Tibial artery (tissue), 4 donors: ENCODE data around the gene ICAM1.

ENCODE experiments used
- DNase-seq, 2 donors: peaks; one replicate each; pipeline ENCODE4 v3.0.0-alpha.2; 2019
- H3K27ac ChIP-seq, 2 donors: fragments of 200-600 bp; sonication (generic) in 1 of 2; 1 replicate in 1 of 2; 2 replicates in 1 of 2; pipeline ENCODE4 v1.5.1; 2018 to 2019; ENCODE audit warnings: mild to moderate bottlenecking in 1 of 2
- H3K27me3 ChIP-seq, 2 donors: fragments of 200-600 bp; sonication (generic) in 1 of 2; one replicate each; pipeline versions ENCODE4 v1.5.1 to v1.6.0; 2016 to 2019
- H3K36me3 ChIP-seq, 3 donors: fragments of 200-600 bp; sonication (generic) in 2 of 3; one replicate each; pipeline ENCODE4 v1.5.1; 2016 to 2019; ENCODE audit warnings: mild to moderate bottlenecking in 2 of 3
- H3K4me1 ChIP-seq, 4 donors: fragments of 200-600 bp; sonication (generic) in 2 of 4; 1 replicate in 3 of 4; 2 replicates in 1 of 4; pipeline ENCODE4 v1.5.1; 2016 to 2019
- H3K4me3 ChIP-seq, 2 donors: fragments of 200-600 bp; sonication (generic) in 1 of 2; 1 replicate in 1 of 2; 2 replicates in 1 of 2; pipeline ENCODE4 v1.5.1; 2018 to 2019; ENCODE audit warnings: mild to moderate bottlenecking in 2 of 2
- H3K9me3 ChIP-seq, 3 donors: fragments of 200-600 bp; sonication (generic) in 1 of 3; one replicate each; pipeline ENCODE4 v1.5.1; 2016 to 2019
- intact Hi-C: fragments of 100-400 bp; cut with DNase I; formaldehyde crosslinking; loops from one replicate; pipeline ENCODE4 v1.15.0; 2023; ENCODE audit warnings: low total_unique reads
- TF ChIP-seq, protein P1 (sequence below), 2 experiments: fragments of 200-600 bp in 1 of 2; fragments of 450-650 bp in 1 of 2; IDR thresholded peaks; one replicate each; pipeline ENCODE4 v1.5.1; 2017 to 2019; ENCODE audit warnings: antibody characterized with exemption in 2 of 2, mild to moderate bottlenecking in 1 of 2, moderate library complexity in 1 of 2

The ICAM1 gene

GRCh38 chr19:10270616-10271394 lies at the start of gene ICAM1:
TSS of gene ICAM1 (plus strand) at chr19:10271120. CDS start at chr19:10271160, 40 bp downstream.
- peak; percentile 87 to 90 for DNase-seq
- Histone ChIP-seq H3K27me3 (peaks cover 0 to 42% of the 10 kb centered on the region in 2 donors), H3K27ac (peak within 1 kb of the TSS; percentile 53 to 61), H3K4me3 (peak within 1 kb of the TSS; percentile 43 to 47), H3K36me3 (peaks cover 0 to 9% (median 6%) of the 10 kb centered on the region in 3 donors), H3K4me1 (peaks cover 0 to 20% (median 18%) of the 10 kb centered on the region in 4 donors), H3K9me3 (no peaks in the 10 kb centered on the region)
- TF ChIP-seq, protein P1, sequence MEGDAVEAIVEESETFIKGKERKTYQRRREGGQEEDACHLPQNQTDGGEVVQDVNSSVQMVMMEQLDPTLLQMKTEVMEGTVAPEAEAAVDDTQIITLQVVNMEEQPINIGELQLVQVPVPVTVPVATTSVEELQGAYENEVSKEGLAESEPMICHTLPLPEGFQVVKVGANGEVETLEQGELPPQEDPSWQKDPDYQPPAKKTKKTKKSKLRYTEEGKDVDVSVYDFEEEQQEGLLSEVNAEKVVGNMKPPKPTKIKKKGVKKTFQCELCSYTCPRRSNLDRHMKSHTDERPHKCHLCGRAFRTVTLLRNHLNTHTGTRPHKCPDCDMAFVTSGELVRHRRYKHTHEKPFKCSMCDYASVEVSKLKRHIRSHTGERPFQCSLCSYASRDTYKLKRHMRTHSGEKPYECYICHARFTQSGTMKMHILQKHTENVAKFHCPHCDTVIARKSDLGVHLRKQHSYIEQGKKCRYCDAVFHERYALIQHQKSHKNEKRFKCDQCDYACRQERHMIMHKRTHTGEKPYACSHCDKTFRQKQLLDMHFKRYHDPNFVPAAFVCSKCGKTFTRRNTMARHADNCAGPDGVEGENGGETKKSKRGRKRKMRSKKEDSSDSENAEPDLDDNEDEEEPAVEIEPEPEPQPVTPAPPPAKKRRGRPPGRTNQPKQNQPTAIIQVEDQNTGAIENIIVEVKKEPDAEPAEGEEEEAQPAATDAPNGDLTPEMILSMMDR (IDR thresholded peaks at IDR 0.05) = no peak
- intact Hi-C loops = no loop called here

DNA sequence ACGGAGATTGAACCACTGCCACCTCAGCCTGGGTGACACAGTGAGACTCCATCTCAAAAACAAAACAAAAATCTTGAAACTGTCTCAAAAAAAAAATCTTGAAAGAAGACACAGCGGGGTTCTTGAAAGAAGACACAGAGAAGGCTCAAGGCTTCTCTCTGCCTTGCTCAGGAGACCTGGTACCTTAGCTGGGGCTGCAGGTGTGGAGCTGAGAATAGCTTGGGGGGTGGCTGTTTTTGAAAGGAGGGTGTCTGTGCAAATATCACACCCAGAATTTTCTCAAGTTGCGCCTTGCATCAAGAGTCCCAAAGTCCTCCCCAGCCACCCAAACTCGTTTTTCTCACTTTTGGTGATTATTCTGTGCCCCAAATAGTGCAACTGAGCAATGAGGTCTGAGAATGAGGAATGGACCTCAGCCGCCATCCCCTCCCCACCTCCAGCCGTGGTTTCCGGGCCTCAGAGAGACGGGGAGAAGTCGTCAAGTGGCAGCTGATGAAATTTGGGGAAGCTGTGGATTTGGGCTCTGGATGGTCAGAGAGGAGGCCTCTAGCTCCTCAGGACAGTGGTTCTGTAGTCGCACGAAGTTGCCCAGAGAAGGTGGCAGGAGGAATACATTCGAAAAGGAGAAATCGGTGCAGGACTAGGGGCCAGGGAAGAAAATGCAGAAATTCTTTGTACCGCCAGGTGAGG lies 48.6 kb upstream of the ICAM1 start:
- TF ChIP-seq, protein P1 (IDR thresholded peaks at IDR 0.05) = no peak
- no peaks in the 10 kb centered on the region for H3K9me3 ChIP-seq
- DNase-seq = no peak
- no peaks in the 10 kb centered on the region for H3K27me3 ChIP-seq
- peaks cover 0 to 27% (median 9%) of the 10 kb centered on the region in 3 donors for H3K36me3 ChIP-seq
- no peak overlapping the region for H3K27ac ChIP-seq
- no peak overlapping the region for H3K4me3 ChIP-seq
- intact Hi-C loops = no loop called here
- peaks cover 0 to 6% (median 0%) of the 10 kb centered on the region in 4 donors for H3K4me1 ChIP-seq

GRCh38 chr19:10223488-10224213 lies 47.3 kb upstream of the ICAM1 start:
- Histone ChIP-seq H3K27me3 (no peaks in the 10 kb centered on the region), H3K27ac (no peak overlapping the region)
- intact Hi-C loops = no loop called here

GRCh38 chr19:10224337-10224736 lies 46.6 kb upstream of the ICAM1 start:
- Histone ChIP-seq H3K27me3 (no peaks in the 10 kb centered on the region), H3K9me3 (no peaks in the 10 kb centered on the region), H3K4me3 (no peak overlapping the region), H3K4me1 (peaks cover 0 to 12% (median under 1%) of the 10 kb centered on the region in 4 donors), H3K36me3 (peaks cover 0 to 27% (median 9%) of the 10 kb centered on the region in 3 donors), H3K27ac (no peak overlapping the region)
- intact Hi-C loops = no loop called here
- TF ChIP-seq, protein P1 (IDR thresholded peaks at IDR 0.05) = no peak
- DNase-seq = no peak

More at GRCh38 chr19:10223488-10224213, 47.3 kb upstream of the ICAM1 start:
- Histone ChIP-seq H3K9me3 (no peaks in the 10 kb centered on the region), H3K36me3 (peaks cover 0 to 27% (median 9%) of the 10 kb centered on the region in 3 donors), H3K4me3 (no peak overlapping the region), H3K4me1 (peaks cover 0 to 7% (median 0%) of the 10 kb centered on the region in 4 donors)
- DNase-seq = no peak
- TF ChIP-seq, protein P1 (IDR thresholded peaks at IDR 0.05) = no peak

DNA sequence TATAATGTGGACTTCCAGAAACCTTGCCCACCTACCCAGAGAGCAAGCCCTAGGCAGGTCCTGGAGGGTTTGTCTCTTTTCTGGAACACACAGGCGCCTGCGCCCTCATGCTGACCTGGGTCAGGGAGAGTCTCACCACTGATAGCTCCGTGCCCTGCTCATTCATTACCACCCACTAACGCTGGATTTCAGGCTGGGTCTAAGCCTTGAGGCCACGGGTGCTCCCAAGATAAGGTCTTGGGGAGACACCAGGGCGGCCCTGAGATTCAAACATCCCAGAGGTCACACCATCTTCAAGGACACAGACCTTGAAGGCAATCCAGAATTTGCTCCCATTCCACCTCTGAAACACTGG lies 44.9 kb upstream of the ICAM1 start:
- Histone ChIP-seq H3K9me3 (no peaks in the 10 kb centered on the region), H3K4me3 (no peak overlapping the region), H3K36me3 (peaks cover 0 to 27% (median 9%) of the 10 kb centered on the region in 3 donors), H3K4me1 (peaks cover 0 to 29% (median 12%) of the 10 kb centered on the region in 4 donors), H3K27ac (no peak overlapping the region), H3K27me3 (no peaks in the 10 kb centered on the region)
- intact Hi-C loops = no loop called here
- DNase-seq = peak in 1 of 2 donors; percentile 32
- TF ChIP-seq, protein P1 (IDR thresholded peaks at IDR 0.05) = no peak
